ENCODE data around the gene AP3S1.

Gene AP3S1

GRCh38 chr5:115843444-115844130 is 1.9 kb downstream of the AP3S1 start:
- Histone ChIP-seq H3K9me3 (ENCODE audit: control insufficient read depth, low read length) (no peaks in the 10 kb centered on the region), H3K36me3 (ENCODE audit: control insufficient read depth, insufficient read depth, low read length) (no peaks in the 10 kb centered on the region), H3K4me3 (ENCODE audit: insufficient read depth, low read depth, low read length, poor library complexity, severe bottlenecking) (no peak overlapping the region), H3K27me3 (replicated peaks; ENCODE audit: control insufficient read depth, insufficient read depth, low read length, poor library complexity, severe bottlenecking) (no peaks in the 10 kb centered on the region), H3K27ac (ENCODE audit: insufficient read depth, low read length, poor library complexity, severe bottlenecking) (no peak overlapping the region), H3K4me1 (ENCODE audit: control insufficient read depth, insufficient read depth, low read length, poor library complexity, severe bottlenecking) (peaks cover 20% of the 10 kb centered on the region)
- no peak for DNase-seq

DNA sequence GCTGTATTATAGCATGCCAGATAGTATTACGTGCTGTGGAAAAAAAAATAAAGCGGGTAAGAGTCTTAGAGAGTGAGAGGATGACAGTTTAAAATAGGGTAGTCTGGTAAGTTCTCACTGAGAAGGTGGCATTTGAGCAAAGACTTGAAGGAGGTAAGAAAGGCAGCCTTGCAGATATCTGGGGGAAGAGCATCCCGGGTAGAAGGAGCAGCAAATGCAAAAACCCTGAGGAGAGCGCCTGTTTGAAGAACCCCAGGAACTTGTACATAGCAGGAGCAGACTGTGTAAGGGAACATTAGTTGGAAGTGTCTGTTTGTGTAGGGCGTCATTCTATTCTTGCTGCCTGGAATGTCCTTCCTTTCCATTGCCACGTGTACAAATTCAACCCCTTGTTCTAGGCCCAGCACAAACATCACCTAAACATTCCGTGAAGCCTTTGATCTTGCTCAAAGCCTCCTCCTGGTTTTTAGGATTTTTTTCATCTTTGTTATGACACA is 2.6 kb downstream of the AP3S1 start:
- no peaks in the 10 kb centered on the region for H3K36me3 ChIP-seq (ENCODE audit: control insufficient read depth, insufficient read depth, low read length)
- no peak overlapping the region for H3K4me3 ChIP-seq (ENCODE audit: insufficient read depth, low read depth, low read length, poor library complexity, severe bottlenecking)
- no peaks in the 10 kb centered on the region for H3K27me3 ChIP-seq (replicated peaks; ENCODE audit: control insufficient read depth, insufficient read depth, low read length, poor library complexity, severe bottlenecking)
- H3K9me3 ChIP-seq (ENCODE audit: control insufficient read depth, low read length), result no peaks in the 10 kb centered on the region
- DNase-seq, result no peak
- peaks cover 13% of the 10 kb centered on the region for H3K4me1 ChIP-seq (ENCODE audit: control insufficient read depth, insufficient read depth, low read length, poor library complexity, severe bottlenecking)
- H3K27ac ChIP-seq (ENCODE audit: insufficient read depth, low read length, poor library complexity, severe bottlenecking), result no peak overlapping the region

DNA sequence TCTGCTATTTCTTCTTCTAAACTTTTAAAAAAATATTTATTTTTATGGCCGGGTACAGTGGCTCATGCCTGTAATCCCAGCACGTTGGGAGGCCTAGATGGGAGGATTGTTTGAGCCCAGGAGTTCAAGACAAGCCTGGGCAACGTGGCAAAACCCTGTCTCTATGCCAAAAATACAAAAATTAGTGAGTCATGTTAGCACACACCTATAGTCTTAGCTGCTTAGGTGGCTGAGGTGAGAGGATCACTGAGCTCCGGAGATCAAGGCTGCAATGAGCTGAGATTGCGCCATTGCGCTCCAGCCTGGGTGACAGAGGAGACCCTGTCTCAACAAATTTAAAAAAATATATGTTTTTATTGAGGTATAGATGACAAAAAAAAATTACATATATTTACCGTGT is 5.6 kb downstream of the AP3S1 start:
- Histone ChIP-seq H3K27me3 (replicated peaks; ENCODE audit: control insufficient read depth, insufficient read depth, low read length, poor library complexity, severe bottlenecking) (no peaks in the 10 kb centered on the region), H3K27ac (ENCODE audit: insufficient read depth, low read length, poor library complexity, severe bottlenecking) (no peak overlapping the region), H3K4me3 (ENCODE audit: insufficient read depth, low read depth, low read length, poor library complexity, severe bottlenecking) (no peak overlapping the region), H3K4me1 (ENCODE audit: control insufficient read depth, insufficient read depth, low read length, poor library complexity, severe bottlenecking) (no peaks in the 10 kb centered on the region), H3K36me3 (ENCODE audit: control insufficient read depth, insufficient read depth, low read length) (no peaks in the 10 kb centered on the region), H3K9me3 (ENCODE audit: control insufficient read depth, low read length) (no peaks in the 10 kb centered on the region)
- DNase-seq, result no peak

DNA sequence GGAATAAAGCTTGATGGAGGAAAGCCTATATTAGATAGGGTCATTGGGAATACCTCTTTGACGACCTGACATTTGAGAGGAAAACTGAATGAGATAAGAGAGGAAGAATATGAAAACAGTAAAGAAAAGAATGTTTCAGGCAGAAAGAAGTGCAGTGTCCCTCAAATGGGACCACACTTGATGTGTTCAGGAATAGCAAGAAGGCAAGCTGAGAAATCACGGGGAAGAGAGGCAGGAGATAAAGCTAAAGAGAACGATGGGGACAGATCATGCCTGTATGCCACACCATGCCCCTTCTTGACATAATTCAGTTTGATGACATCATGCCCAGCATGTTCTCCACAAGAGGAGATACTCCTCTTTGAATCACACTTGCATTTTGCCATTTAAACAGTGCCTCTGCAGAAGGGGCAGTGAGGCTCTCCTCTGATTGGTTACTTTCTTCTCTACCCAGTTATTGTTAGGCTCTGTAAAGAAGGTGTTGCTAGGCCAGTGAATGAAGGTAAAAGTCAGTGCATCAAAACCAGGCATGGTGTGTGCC is 7.6 kb downstream of the AP3S1 start:
- H3K27ac ChIP-seq (ENCODE audit: insufficient read depth, low read length, poor library complexity, severe bottlenecking), result no peak overlapping the region
- no peaks in the 10 kb centered on the region for H3K9me3 ChIP-seq (ENCODE audit: control insufficient read depth, low read length)
- H3K4me1 ChIP-seq (ENCODE audit: control insufficient read depth, insufficient read depth, low read length, poor library complexity, severe bottlenecking), result no peaks in the 10 kb centered on the region
- DNase-seq, result no peak
- no peak overlapping the region for H3K4me3 ChIP-seq (ENCODE audit: insufficient read depth, low read depth, low read length, poor library complexity, severe bottlenecking)
- H3K27me3 ChIP-seq (replicated peaks; ENCODE audit: control insufficient read depth, insufficient read depth, low read length, poor library complexity, severe bottlenecking), result no peaks in the 10 kb centered on the region
- no peaks in the 10 kb centered on the region for H3K36me3 ChIP-seq (ENCODE audit: control insufficient read depth, insufficient read depth, low read length)

DNA sequence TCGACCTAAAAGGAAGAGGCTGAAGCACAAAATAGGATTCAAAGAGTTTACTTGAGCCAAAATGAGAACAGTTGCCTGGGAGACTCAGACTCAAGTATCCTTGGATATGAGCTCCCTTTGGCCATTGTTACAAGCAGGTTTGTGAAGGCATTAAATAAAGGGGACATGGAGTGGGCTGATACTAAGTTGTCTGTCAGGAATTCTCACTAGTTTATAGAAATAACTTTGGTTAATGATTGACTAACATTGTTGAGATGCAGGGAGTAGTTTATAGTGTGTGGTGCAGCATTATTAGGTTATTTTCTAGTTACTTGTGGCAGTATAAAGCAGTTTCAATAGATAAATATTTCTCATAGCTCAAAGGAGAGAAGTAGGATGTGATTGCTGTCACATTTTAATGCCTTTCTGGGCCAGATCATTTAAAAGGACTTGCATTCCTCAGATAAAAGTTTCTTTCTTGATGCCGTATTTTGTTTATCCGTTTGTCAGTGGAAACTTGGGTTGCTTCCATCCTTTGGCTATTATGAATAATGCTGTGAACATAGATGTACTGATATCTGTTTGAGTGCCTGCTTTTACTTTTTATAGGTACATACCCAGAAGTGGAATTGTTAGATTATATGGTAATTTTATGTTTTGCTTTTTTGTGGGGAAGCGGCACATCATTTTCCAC is 9.1 kb downstream of the AP3S1 start:
- no peak overlapping the region for H3K4me3 ChIP-seq (ENCODE audit: insufficient read depth, low read depth, low read length, poor library complexity, severe bottlenecking)
- H3K36me3 ChIP-seq (ENCODE audit: control insufficient read depth, insufficient read depth, low read length), result no peaks in the 10 kb centered on the region
- H3K9me3 ChIP-seq (ENCODE audit: control insufficient read depth, low read length), result no peaks in the 10 kb centered on the region
- H3K27ac ChIP-seq (ENCODE audit: insufficient read depth, low read length, poor library complexity, severe bottlenecking), result no peak overlapping the region
- no peak for DNase-seq
- no peaks in the 10 kb centered on the region for H3K4me1 ChIP-seq (ENCODE audit: control insufficient read depth, insufficient read depth, low read length, poor library complexity, severe bottlenecking)
- no peaks in the 10 kb centered on the region for H3K27me3 ChIP-seq (replicated peaks; ENCODE audit: control insufficient read depth, insufficient read depth, low read length, poor library complexity, severe bottlenecking)

DNA sequence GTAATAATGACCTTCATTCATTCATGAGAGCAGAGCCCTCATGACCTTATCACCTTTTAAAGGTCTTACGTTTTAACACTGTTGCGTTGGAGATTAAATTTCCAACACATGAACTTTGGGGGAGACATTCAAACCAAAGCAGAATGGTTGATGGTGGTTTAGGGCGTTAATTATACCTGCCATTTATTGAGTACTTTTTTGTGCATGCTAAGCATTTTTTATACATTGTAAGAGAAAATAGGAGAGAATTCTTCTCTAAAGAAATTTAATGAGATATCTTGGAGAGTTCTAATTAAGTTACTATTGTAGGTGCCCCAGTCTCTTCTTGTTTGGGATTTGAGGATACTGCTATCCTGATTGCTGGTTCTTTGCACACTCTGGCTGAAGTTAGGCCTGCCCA is 12.4 kb downstream of the AP3S1 start:
- Histone ChIP-seq H3K4me3 (ENCODE audit: insufficient read depth, low read depth, low read length, poor library complexity, severe bottlenecking) (no peak overlapping the region), H3K27me3 (replicated peaks; ENCODE audit: control insufficient read depth, insufficient read depth, low read length, poor library complexity, severe bottlenecking) (no peaks in the 10 kb centered on the region), H3K27ac (ENCODE audit: insufficient read depth, low read length, poor library complexity, severe bottlenecking) (no peak overlapping the region), H3K9me3 (ENCODE audit: control insufficient read depth, low read length) (no peaks in the 10 kb centered on the region), H3K4me1 (ENCODE audit: control insufficient read depth, insufficient read depth, low read length, poor library complexity, severe bottlenecking) (no peaks in the 10 kb centered on the region), H3K36me3 (ENCODE audit: control insufficient read depth, insufficient read depth, low read length) (no peaks in the 10 kb centered on the region)
- DNase-seq, result no peak

- Histone ChIP-seq H3K4me3 (ENCODE audit: insufficient read depth, low read depth, low read length, poor library complexity, severe bottlenecking) (no peak overlapping the region), H3K4me1 (ENCODE audit: control insufficient read depth, insufficient read depth, low read length, poor library complexity, severe bottlenecking) (no peaks in the 10 kb centered on the region), H3K9me3 (ENCODE audit: control insufficient read depth, low read length) (no peaks in the 10 kb centered on the region), H3K27ac (ENCODE audit: insufficient read depth, low read length, poor library complexity, severe bottlenecking) (no peak overlapping the region), H3K27me3 (replicated peaks; ENCODE audit: control insufficient read depth, insufficient read depth, low read length, poor library complexity, severe bottlenecking) (no peaks in the 10 kb centered on the region), H3K36me3 (ENCODE audit: control insufficient read depth, insufficient read depth, low read length) (no peaks in the 10 kb centered on the region)
- no peak for DNase-seq
These were observed 14.2 kb downstream of the AP3S1 start for GRCh38 chr5:115855959-115856358.

DNA sequence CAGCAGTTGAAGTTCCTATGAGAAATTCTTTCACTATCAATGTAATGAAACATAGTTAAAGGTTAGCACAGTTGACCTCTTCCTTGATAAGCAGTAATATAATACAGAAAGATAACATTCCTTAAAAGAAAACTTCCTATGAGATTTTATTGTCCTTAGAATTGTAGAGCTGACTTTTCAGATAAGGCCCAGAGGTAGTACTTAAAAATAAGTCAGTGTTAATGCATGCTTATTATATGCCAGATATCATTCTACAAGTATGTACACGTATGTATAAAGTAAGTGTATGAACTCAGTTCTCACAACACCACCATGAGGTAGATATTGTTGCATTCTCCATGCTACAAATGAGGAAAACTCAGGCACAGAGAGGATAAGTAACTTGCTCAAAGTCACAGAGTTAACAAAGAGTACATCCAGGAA is 15.3 kb downstream of the AP3S1 start:
- no peaks in the 10 kb centered on the region for H3K4me1 ChIP-seq (ENCODE audit: control insufficient read depth, insufficient read depth, low read length, poor library complexity, severe bottlenecking)
- no peaks in the 10 kb centered on the region for H3K9me3 ChIP-seq (ENCODE audit: control insufficient read depth, low read length)
- H3K27ac ChIP-seq (ENCODE audit: insufficient read depth, low read length, poor library complexity, severe bottlenecking), result no peak overlapping the region
- no peaks in the 10 kb centered on the region for H3K36me3 ChIP-seq (ENCODE audit: control insufficient read depth, insufficient read depth, low read length)
- H3K4me3 ChIP-seq (ENCODE audit: insufficient read depth, low read depth, low read length, poor library complexity, severe bottlenecking), result no peak overlapping the region
- DNase-seq, result no peak
- H3K27me3 ChIP-seq (replicated peaks; ENCODE audit: control insufficient read depth, insufficient read depth, low read length, poor library complexity, severe bottlenecking), result no peaks in the 10 kb centered on the region

DNA sequence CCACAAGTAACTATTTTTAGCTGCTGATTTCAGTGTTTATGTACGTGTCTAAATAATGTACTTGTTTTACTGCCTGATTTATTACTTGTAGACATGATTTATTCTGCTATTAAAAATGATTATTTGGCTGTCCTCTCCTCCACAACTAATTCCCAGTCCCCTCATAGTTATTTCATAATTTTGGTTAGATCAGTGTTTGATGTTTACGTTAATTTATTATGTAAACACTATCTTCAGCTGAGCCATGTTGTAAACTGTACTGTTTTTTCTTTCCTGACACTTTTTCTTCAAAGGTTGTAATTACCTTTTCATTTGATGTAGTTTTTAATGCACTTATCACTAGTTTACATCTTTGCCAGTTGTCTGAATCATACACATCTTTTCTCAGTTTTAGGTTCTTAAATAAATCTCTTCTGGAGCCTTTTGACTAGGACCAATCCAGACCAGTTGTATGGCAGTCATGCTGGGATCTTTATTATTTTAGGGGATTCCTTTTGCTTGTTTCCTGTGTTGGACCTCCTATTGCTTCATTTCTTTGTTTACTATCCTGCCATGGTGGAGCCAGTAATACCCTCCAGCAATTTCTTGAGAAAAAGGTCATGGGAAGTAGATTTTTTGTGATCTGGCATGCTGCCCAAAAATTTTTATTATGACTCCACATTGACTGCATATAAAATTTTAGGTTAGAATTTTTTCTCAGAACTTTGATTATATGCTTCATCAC is 16.1 kb downstream of the AP3S1 start:
- Histone ChIP-seq H3K27ac (ENCODE audit: insufficient read depth, low read length, poor library complexity, severe bottlenecking) (no peak overlapping the region), H3K36me3 (ENCODE audit: control insufficient read depth, insufficient read depth, low read length) (no peaks in the 10 kb centered on the region), H3K4me3 (ENCODE audit: insufficient read depth, low read depth, low read length, poor library complexity, severe bottlenecking) (no peak overlapping the region), H3K9me3 (ENCODE audit: control insufficient read depth, low read length) (no peaks in the 10 kb centered on the region), H3K27me3 (replicated peaks; ENCODE audit: control insufficient read depth, insufficient read depth, low read length, poor library complexity, severe bottlenecking) (no peaks in the 10 kb centered on the region), H3K4me1 (ENCODE audit: control insufficient read depth, insufficient read depth, low read length, poor library complexity, severe bottlenecking) (no peaks in the 10 kb centered on the region)
- DNase-seq, result no peak

DNA sequence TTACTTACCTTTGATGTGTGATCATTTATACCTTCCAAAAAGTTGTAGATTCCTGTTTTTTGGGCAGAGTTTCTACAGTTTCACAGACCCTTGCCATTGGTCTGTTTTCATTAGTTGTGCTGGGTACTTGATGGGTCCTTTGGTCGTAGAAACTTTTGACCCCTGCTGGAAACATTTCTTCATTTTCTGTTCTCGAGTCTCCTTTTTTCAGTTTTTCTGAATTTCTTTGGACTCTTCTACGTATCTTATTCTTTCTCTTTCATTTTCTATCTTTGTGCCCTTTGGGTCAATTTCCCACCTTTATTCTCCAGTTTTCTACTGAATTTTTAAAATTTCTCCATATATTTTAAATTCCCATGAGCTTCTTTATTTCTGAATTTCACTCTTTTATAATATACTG is 16.7 kb downstream of the AP3S1 start:
- Histone ChIP-seq H3K9me3 (ENCODE audit: control insufficient read depth, low read length) (no peaks in the 10 kb centered on the region), H3K4me1 (ENCODE audit: control insufficient read depth, insufficient read depth, low read length, poor library complexity, severe bottlenecking) (no peaks in the 10 kb centered on the region), H3K27me3 (replicated peaks; ENCODE audit: control insufficient read depth, insufficient read depth, low read length, poor library complexity, severe bottlenecking) (no peaks in the 10 kb centered on the region), H3K4me3 (ENCODE audit: insufficient read depth, low read depth, low read length, poor library complexity, severe bottlenecking) (no peak overlapping the region), H3K36me3 (ENCODE audit: control insufficient read depth, insufficient read depth, low read length) (no peaks in the 10 kb centered on the region), H3K27ac (ENCODE audit: insufficient read depth, low read length, poor library complexity, severe bottlenecking) (no peak overlapping the region)
- DNase-seq, result no peak

All from effector memory CD4-positive, alpha-beta T cell (primary cell).